NCI-H1105 treated with DMSO at 0.1 percent for 48 hours (cell line): Measurements from ENCODE around the gene ARL13B.
"Not testable (repeated sequence)": the region's sequence is repeated elsewhere in the genome, so short reads cannot be mapped to it uniquely, and the experiment has no call there.

Experiments used
- DNase-seq: peaks from one replicate; lab custom pipeline; 2025; lab: John Stamatoyannopoulos, UW

Gene ARL13B

DNA sequence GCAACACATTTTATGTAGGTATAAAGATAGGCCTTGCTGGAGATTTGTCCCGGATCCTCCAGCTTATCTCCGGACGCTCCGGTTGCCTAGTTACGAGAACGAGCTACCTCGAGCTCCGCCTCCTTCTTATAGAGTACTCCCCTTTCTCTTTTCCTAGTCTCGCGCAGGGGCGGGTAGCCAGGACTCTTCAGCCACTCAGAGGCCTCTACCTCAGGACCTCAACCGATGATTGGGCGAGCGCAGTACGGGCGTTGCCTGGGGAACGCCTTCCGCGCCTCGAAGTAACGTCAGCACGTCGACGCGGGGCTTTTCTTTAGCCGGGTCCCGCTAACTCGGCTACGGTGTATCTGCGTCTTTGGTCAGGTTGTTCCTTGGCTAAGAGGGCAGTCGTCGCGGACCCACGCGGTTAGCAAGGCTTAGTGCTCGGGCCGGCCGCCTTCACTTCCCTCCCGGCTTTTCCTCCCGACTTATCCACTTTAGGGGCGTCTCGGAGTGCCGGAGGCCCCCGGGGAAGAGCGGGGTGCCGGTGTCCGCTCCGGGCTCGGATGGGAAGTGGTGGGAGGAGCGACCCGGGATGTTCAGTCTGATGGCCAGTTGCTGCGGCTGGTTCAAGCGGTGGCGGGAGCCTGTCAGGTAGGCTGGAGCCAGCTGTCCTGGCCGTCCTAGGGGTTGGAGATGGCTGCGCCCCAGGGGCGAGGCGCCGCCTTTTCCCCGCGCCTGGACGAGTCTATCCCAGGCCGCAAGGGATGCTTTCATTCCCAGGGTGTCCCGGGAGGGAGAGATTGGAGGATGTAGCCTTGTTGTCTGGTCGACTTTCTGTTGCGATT, at the start of gene ARL13B:
Gene ARL13B, plus strand, starts transcription at position 306 of the 827 bp plus-strand sequence. Its CDS starts 269 bp downstream, at position 575.
- peak; percentile 99 for DNase-seq

DNA sequence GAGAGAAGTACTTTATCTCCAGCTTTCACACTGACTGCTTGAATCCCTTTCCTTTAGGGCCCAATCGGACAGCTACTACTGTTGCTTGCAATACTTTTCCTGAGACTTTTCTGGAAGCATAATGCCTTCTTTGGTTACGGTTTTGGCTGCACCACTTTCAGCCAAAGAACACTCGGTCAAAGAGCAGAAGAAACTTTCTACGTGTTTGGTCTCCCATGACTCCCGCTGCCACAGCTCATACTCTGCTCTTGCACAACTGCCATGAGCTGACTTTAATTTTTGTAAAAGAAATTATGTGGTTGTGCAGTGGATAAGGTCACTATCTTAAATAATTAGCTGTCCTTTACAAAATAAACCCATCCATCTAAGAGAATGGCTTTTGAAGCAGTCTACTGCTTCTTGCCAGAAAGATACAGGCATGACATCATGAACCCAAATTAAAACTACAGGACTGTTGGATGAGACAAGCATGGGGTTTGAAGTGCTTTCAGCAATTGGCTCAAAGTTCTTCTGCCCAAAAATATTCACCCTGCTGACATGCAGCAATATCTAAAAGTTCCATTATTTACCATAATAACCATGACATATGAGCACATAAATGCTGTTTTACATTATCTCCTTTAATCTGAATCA, 48.2 kb upstream of the ARL13B start:
- no peak for DNase-seq

DNA sequence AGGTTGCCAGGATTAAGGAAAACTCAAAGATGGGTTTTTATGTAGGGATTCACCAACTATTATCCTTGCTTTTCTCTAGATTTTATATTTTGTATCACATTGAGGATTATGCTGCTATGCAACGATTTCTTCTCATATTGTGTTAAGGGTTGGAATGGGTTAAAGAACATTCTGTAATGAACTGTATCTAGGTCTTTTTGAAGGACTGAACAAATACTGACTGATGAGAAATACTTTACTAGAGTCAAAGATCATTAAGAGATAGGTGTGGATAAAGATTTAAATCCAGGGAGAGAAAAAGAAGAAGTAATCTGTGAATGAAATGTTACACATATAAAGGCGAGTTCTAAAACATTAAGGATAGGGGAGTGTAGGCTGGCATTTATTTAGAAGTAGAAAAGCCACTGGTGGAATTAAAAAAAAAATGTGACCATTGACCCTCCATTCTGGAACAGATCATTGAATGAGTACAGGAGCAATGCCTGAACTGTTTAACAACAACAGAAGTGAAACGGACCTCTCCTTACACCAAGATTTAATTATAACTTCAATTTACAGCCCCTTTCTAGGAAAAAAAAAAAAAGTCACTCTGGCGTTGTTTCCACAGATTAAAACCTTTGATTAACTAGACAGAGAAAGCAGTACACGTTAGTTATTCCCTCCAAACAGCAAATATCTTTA, 45.4 kb upstream of the ARL13B start:
- no peak for DNase-seq

DNA sequence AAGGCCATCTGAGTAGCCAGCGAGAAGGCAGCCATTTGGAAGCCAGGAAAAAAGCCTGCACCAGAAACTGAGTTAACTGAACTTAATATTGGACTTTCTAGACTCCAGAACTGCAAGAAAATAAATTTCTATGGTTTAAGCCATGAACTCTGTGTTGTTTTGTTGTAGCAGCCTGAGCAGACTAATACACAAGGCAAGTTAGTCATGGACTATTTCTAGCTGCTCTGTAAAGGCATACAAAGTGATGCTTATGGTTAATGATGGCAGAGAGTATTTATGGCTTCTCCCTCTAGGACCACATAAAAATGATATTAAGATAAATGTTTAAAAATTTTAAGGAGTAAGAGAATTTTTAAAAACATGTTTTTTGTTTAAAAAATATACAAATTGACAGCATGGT, 43.4 kb upstream of the ARL13B start:
- DNase-seq: no peak

DNA sequence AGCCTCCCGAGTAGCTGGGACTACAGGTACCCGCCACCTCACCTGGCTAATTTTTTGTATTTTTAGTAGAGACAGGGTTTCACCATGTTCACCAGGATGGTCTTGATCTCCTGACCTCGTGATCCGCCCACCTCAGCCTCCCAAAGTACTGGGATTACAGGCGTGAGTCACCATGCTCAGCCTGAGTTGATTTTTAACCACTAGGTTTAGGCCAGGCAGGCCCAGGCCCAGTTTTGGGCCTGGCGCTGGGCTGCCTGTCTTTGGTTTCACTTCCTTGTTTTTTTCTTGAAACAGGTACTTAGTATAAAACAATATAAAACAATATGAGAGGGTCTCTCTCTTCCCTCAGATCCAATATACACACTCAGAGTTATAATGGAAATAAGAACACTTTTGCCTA, 42.5 kb upstream of the ARL13B start:
- DNase-seq: not testable (repeated sequence)

DNA sequence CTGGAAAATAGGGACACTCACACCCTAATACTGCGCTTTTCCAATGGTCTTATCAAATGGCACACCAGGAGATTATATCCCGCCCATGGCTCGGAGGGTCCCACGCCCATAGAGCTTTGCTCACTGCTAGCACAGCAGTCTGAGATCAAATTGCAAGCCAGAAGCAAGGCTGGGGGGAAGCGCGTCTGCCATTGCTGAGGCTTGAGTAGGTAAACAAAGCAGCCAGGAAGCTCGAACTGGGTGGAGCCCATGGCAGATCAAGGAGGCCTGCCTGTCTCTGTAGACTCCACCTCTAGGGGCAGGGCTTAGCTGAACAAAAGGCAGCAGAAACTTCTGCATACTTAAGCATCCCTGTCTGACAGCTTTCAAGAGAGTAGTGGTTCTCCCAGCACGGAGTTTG, 30.0 kb upstream of the ARL13B start:
- DNase-seq: peak; percentile 22

DNA sequence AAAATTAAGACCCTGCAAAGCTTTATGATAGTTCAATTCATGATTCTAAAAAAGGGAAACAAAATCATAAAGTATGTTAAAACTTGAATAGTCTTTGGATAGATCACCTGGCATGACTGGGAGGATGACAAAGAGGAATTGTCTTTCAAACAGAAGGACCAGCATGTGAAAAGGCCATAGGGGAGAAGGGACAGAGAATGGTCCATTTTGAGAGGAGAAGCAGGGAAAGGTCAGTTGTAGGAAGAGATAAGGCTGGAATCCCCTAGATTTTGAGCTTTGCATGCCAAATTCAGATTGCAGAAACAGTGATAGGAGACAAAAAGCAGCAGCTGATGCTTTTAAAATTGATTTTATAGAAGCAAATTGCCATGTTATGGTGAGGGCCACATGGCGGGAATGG, 18.9 kb upstream of the ARL13B start:
- DNase-seq: no peak

DNA sequence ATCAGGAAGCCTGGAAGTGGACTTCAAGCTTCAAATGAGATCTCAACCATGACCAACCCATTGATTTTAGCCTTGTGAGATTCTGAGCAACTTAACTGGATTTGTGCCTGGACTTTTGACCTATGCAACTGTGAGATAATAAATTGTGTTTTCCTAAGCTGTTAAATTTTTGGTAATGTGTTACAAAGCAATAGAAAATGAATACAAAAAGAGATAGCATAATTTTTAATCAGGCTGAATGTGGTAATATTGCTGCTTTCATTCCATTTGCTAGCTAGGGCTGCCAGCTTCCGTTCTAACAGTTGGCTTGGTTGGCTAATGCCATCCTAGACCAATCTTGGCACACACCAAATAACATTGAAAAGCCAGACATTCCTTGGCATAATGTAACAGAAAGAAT, 18.5 kb upstream of the ARL13B start:
- no peak for DNase-seq

DNA sequence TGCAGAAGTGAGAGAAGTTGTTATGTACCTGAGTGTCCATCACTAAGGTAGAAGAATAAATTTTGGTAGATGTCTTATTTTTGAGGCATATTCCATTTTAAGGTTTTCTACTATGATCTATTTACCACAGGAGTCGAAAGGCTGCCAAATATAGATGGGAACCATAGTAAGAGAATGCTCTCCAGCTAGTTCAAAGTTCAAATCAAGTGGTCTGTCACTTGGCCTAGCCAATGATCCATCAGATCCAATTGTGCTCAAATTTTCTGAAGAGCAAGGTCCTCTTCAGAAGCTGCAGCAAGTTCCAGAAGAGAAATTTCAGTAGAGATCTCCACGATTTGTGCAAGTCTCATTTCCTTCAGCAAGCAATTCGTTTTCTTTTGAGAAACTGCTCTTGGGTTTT, 17.2 kb upstream of the ARL13B start:
- no peak for DNase-seq

DNA sequence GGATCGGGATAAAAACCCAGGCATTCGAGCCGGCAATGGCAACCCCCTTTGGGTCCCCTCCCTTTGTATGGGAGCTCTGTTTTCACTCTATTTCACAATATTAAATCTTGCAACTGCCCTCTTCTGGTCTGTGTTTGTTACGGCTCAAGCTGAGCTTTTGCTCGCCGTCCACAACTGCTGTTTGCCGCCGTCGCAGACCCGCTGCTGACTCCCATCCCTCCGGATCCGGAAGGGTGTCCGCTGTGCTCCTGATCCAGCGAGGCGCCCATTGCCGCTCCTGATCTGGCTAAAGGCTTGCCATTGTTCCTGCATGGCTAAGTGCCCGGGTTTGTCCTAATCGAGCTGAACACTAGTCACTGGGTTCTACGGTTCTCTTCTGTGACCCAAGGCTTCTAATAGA, 14.8 kb upstream of the ARL13B start:
- not testable (repeated sequence) for DNase-seq

DNA sequence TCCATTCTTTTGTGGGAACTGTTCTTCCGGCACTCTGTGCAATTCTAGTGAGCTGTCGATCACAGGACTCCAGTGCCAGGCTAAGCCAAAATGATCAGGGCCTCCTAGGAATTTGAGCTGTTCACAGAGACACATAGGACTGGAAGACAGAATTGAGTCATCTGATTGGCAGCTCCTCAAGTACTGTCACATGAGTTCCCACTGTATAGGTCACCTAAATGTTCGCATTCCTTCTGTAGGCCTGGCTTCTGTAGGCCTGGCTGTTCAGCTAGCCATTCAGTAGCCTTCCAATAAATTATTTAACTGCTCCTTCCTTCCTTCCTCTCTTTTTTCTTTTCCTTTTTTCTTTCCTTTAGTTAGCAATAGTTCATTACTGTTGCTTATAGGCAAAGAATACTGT, 10.5 kb upstream of the ARL13B start:
- no peak for DNase-seq

DNA sequence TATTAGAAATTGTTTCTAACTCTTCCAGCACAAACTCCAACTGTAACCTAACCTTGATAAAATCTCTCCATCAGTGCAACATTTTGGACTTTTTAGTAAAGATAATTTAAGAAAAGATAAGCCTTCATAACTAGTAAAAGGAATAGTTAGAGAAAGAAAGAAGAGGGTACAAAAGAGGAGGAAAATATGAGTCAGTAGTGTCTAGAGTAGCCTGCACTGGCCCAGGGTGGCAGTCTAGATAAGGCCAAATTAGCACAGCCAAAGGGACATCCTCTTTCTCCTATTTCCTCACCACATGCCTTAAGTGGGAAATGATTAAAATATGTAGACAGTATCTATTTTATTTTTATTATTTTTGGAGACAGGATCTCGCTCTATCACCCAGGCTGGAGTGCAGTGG, 10.0 kb upstream of the ARL13B start:
- no peak for DNase-seq

DNA sequence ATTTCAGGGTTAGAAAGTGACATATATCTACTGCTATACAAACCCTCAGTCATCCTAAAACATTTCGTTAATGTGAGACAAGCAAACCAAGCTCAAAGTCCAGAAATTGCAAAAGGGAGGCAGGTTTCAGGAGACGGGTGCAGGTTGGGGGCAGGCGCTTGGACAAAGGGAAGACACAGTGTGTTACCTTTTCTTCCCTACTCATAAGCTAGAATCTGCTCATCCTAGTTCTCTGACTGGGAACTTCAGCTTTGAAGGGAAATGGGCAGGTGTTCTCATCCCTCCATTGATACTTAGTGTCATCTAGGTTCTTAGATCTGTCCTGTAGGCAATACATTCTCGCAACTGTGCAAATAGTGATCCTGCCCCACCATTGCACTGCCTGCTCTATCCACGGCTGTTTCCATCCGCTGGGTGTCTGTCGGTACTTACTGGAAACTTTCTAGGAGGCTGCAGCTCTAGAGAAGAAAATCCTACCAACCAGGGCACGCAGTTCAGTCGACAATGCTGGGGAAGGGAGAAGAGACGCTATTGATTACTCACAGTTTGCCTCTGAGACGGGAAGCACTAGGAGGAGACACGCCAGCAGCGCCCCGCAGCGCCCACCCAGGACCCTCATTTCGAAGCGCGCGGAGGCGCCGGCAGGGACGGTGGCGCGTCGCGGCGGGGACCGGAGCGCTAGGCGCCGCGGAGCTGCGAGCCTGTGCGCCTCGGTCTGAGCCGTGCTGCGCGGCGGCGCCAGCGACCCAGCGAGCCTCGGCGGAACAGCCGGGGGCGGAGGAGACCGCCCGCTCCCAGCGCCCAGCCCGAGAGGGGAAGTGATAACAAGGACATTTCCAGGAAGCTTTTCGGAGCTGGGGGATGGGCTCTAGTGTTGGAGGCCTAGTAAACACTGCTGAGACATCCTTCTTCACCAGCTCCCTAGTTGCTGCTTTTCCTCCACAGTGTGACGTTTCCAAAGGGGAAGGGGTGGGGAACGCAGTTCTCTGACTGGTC, 6.5 kb upstream of the ARL13B start, which contains the start of gene PROS1:
Gene PROS1, minus strand, starts transcription at position 766 of the 996 bp plus-strand sequence. Its CDS starts 147 bp downstream, at position 619.
- peak; percentile 66 for DNase-seq

DNA sequence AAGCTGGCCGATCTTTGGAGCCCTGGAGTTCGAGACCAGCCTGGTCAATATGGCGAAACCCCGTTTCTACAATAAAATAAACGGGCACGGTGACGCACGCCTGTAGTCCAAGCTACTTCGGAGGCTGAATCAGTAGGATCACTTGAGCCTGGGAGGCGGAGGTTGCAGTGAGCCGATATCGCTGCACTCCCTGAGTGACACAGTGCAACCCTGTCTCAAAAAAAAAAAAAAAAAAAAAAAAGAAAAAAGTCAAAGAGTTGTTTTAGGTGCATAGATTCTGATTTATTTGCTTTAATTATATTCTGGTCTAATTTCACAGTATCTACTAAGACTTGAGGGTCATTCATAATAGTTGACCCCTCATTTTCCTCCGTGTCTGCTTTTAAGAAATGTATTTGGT, 1.7 kb downstream of the ARL13B start:
- DNase-seq: no peak

DNA sequence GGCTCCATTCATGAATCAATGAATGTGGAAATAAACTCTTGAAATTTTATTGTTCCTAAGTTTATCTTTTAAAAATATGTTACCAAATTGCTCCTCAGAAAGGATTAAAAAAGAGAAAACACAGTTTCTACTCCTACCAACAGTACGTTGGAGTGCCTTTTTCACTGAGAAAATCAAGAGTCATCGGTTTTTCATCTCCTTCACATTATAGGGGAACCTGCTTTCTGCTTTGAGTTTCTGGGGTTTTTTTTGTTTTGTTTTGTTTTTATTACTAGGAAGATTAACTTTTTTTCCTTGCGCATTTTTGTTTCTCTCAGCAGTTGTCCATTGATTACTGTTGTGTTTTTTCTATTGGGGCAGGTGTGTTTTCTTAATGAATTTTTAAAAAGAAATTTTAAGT, 3.5 kb downstream of the ARL13B start:
- no peak for DNase-seq

DNA sequence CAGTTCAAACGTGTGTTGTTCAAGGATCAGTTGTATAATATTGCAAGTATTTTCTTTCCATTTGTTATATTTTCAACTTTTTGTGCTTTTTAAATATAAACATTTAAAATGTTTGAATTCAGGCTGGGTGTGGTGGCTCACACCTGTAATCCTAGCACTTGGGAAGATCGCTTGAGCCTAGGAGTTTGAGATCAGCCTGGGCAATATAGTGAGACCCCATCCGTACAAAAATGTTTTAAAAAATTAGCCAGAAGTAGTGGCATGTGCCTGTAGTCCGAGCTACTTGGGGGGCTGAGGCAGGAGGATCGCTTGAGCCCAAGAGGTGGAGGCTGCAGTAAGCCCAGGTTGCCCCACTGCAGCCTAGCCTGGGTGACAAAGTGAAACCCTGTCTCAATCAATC, 4.7 kb downstream of the ARL13B start:
- no peak for DNase-seq

DNA sequence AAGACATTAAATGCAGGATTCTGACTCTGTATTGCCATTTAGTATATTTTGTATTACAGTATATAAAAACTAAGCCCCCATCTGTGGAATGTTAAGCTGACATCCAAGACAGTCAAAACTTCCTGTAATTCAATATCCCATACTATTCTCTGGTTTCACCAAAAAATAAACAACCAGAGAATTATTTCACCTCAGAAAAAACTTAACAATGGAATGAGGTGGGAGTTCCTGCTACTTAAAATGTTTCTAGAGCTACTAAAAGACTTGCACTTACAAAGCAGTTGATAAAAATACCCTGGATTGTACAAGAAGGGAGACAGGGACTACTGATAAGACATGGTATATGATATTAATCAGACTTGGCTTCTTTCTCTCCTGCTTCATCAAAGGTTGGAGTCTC, 8.3 kb downstream of the ARL13B start:
- DNase-seq: no peak

DNA sequence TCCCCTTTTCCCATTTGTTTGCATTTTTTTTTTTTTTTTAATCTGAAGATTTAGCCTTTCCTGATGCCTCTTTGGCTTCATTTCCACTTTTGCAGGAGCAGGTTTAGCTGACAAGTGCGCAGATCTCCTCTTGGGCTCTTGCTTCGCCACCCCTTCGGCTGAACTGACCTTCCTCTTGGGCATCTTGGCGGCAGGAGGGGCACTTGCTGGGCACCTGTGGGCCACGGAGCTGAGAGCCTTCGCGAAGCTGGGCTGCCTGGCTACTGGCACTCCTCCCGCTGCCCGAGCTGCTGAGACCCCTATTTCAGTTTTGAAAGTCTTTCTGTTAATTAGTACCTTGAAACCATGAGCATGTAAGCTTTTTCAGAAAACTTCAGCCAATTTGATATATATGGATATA, 8.8 kb downstream of the ARL13B start:
- no peak for DNase-seq

DNA sequence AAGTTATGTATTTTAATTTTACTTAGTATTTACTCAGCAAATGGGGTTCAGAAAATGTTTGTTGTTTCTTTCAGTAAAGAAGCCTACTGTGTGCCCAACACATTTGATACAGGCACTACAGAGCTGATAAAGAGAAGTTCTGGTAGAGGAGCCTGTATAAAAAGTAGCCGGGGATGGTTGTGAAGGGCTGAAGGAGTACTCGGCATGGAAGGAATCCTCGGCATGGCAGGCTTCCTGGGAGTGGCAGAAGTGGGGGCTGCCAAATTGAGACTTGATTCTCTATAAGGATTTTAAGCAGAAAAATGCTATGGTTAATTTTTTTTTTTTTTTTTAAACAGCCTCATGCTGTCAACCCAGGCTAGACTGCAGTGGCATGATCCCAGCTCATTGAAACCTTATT, 9.3 kb downstream of the ARL13B start:
- DNase-seq: no peak

DNA sequence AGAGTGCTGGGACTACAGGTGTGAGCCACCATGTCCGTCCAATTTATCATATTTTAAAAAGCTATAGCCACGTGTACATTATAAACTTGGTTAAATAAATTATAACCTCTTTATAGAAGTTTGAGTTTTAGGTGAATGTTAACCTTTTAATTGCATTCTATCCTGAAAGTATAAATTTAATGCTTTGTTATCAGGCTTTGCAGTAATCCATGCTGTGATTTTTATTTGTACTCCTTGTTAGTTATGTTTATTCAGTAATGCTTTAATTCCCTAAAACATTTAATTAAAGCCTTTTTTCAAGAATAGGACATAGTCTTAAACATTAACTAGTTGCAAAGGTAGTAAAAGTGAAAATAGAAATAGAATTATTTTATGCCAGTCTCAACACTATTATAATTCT, 11.7 kb downstream of the ARL13B start:
- no peak for DNase-seq

DNA sequence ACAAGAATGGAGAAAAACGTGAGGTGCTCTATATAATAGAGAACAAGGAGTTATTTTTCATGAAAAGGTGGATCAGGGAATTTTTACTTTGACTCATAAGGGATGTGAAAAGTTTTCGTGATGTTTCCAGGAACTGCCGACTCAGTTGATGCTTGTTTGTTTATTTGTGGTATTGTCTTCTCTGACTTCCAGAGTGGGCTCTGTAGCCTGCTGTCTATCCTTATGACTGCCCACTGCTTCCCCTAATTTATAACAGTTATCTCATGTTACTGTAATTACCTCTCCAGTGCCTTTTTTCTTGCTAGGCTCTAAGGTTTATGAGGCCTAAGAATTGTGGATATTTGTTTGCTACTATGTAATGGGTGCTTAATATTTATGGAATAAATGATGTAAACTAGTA, 12.3 kb downstream of the ARL13B start:
- no peak for DNase-seq

DNA sequence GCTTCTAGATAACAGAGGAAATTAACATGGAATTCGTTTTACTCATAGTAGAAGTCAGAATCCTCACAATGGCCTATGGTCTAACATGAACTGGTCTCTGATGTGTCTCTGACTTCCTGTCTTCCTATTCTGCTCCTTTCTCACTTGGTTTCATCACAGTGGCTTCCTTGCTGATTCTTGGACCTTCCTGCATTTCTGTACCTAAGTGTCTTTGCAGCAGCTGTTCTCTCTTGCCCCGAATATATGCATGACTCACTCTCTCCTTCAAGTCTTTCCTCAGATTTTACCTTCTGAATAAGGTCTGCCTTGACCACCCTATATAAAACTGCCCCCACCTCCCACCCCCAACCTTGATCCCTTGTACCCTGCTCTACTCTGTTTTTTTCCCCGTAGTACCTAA, 14.1 kb downstream of the ARL13B start:
- no peak for DNase-seq
